Tibial artery (tissue), 4 donors: ENCODE measurements around the gene SNAPC4.

Experiments used
- DNase-seq, 2 donors: peaks; one replicate each; pipeline ENCODE4 v3.0.0-alpha.2; 2019
- H3K27ac ChIP-seq, 2 donors: fragments of 200-600 bp; sonication (generic) in 1 of 2; 1 replicate in 1 of 2; 2 replicates in 1 of 2; pipeline ENCODE4 v1.5.1; 2018 to 2019; ENCODE audit warnings: mild to moderate bottlenecking in 1 of 2
- H3K27me3 ChIP-seq, 2 donors: fragments of 200-600 bp; sonication (generic) in 1 of 2; one replicate each; pipeline versions ENCODE4 v1.5.1 to v1.6.0; 2016 to 2019
- H3K36me3 ChIP-seq, 3 donors: fragments of 200-600 bp; sonication (generic) in 2 of 3; one replicate each; pipeline ENCODE4 v1.5.1; 2016 to 2019; ENCODE audit warnings: mild to moderate bottlenecking in 2 of 3
- H3K4me1 ChIP-seq, 4 donors: fragments of 200-600 bp; sonication (generic) in 2 of 4; 1 replicate in 3 of 4; 2 replicates in 1 of 4; pipeline ENCODE4 v1.5.1; 2016 to 2019
- H3K4me3 ChIP-seq, 2 donors: fragments of 200-600 bp; sonication (generic) in 1 of 2; 1 replicate in 1 of 2; 2 replicates in 1 of 2; pipeline ENCODE4 v1.5.1; 2018 to 2019; ENCODE audit warnings: mild to moderate bottlenecking in 2 of 2
- H3K9me3 ChIP-seq, 3 donors: fragments of 200-600 bp; sonication (generic) in 1 of 3; one replicate each; pipeline ENCODE4 v1.5.1; 2016 to 2019
- CTCF ChIP-seq, 2 experiments: fragments of 200-600 bp in 1 of 2; fragments of 450-650 bp in 1 of 2; IDR thresholded peaks; one replicate each; pipeline ENCODE4 v1.5.1; 2017 to 2019; ENCODE audit warnings: antibody characterized with exemption in 2 of 2, mild to moderate bottlenecking in 1 of 2, moderate library complexity in 1 of 2
- intact Hi-C: fragments of 100-400 bp; cut with DNase I; formaldehyde crosslinking; loops from one replicate; pipeline ENCODE4 v1.15.0; 2023; ENCODE audit warnings: low total_unique reads

SNAPC4 gene

GRCh38 chr9:136366826-136367225, 33.1 kb downstream of the SNAPC4 start:
- Histone ChIP-seq H3K4me3 (no peak overlapping the region), H3K27me3 (peaks cover 0 to 9% of the 10 kb centered on the region in 2 donors), H3K27ac (no peak overlapping the region), H3K4me1 (peaks cover 0 to 22% (median 16%) of the 10 kb centered on the region in 4 donors), H3K36me3 (peaks cover 0 to 8% (median 0%) of the 10 kb centered on the region in 3 donors), H3K9me3 (no peaks in the 10 kb centered on the region)
- intact Hi-C loops = no loop called here
- no peak for DNase-seq
- TF ChIP-seq CTCF (IDR thresholded peaks at IDR 0.05) = no peak

- no peaks in the 10 kb centered on the region for H3K9me3 ChIP-seq
- H3K36me3 ChIP-seq = peaks cover 0 to 18% (median 0%) of the 10 kb centered on the region in 3 donors
- H3K27ac ChIP-seq = no peak overlapping the region
- TF ChIP-seq CTCF (IDR thresholded peaks at IDR 0.05) = no peak
- DNase-seq = no peak
- intact Hi-C loops = no loop called here
- H3K4me3 ChIP-seq = no peak overlapping the region
- peaks cover 0 to 24% (median 16%) of the 10 kb centered on the region in 4 donors for H3K4me1 ChIP-seq
- H3K27me3 ChIP-seq = peaks cover 0 to 9% of the 10 kb centered on the region in 2 donors
These were observed 34.2 kb downstream of the SNAPC4 start for GRCh38 chr9:136365775-136366222.

- no peak for DNase-seq
- peaks cover 0 to 29% (median 16%) of the 10 kb centered on the region in 4 donors for H3K4me1 ChIP-seq
- intact Hi-C loops = no loop called here
These were observed 34.8 kb downstream of the SNAPC4 start for GRCh38 chr9:136364942-136365774.

GRCh38 chr9:136363949-136364748, 35.8 kb downstream of the SNAPC4 start:
- peaks cover 0 to 21% (median 0%) of the 10 kb centered on the region in 3 donors for H3K36me3 ChIP-seq
- peak overlapping the region in 1 of 2 donors; percentile 90 for H3K27ac ChIP-seq
- H3K4me3 ChIP-seq = peak overlapping the region; percentile 87 to 99
- no peak for DNase-seq
- no peak for TF ChIP-seq CTCF (IDR thresholded peaks at IDR 0.05)
- peaks cover 0 to 9% of the 10 kb centered on the region in 2 donors for H3K27me3 ChIP-seq
- intact Hi-C loops = no loop called here
- H3K9me3 ChIP-seq = no peaks in the 10 kb centered on the region
- H3K4me1 ChIP-seq = peaks cover 0 to 35% (median 16%) of the 10 kb centered on the region in 4 donors

More at GRCh38 chr9:136364942-136365774, 34.8 kb downstream of the SNAPC4 start:
- H3K36me3 ChIP-seq = peaks cover 0 to 16% (median 0%) of the 10 kb centered on the region in 3 donors
- TF ChIP-seq CTCF (IDR thresholded peaks at IDR 0.05) = no peak
- H3K4me3 ChIP-seq = no peak overlapping the region
- no peaks in the 10 kb centered on the region for H3K9me3 ChIP-seq
- H3K27ac ChIP-seq = no peak overlapping the region
- peaks cover 0 to 9% of the 10 kb centered on the region in 2 donors for H3K27me3 ChIP-seq

GRCh38 chr9:136363106-136363948, 36.6 kb downstream of the SNAPC4 start, which contains the start of gene DNLZ:
DNLZ (minus strand) TSS chr9:136363744; CDS start chr9:136363714, 30 bp downstream.
- peak; percentile 98 for TF ChIP-seq CTCF (IDR thresholded peaks at IDR 0.05)
- Histone ChIP-seq H3K4me3 (peak within 1 kb of the TSS; percentile 87 to 99), H3K27me3 (peaks cover 0 to 9% of the 10 kb centered on the region in 2 donors), H3K36me3 (peaks cover 0 to 29% (median 0%) of the 10 kb centered on the region in 3 donors), H3K27ac (peak within 1 kb of the TSS; percentile 90 to 91), H3K4me1 (peaks cover 0 to 35% (median 16%) of the 10 kb centered on the region in 4 donors), H3K9me3 (no peaks in the 10 kb centered on the region)
- DNase-seq = peak; percentile 94 to 99
- intact Hi-C loops = no loop called here
